GM23248 (cell line): ENCODE measurements around the gene ITGB4. TPM values are rescaled to one million over a fixed set of nuclear protein-coding genes. Genes with fewer than 3 reads are reported as not detected.

ENCODE experiments used
- DNase-seq: peaks from one replicate; pipeline ENCODE4 v3.0.0-alpha.2; 2015
- H2AFZ ChIP-seq: fragments of 200-600 bp; sonication (generic); 2 replicates; pipeline ENCODE4 v1.6.1; 2016; ENCODE audit warnings: antibody characterized with exemption
- H3F3A ChIP-seq: fragments of 200-600 bp; sonication (generic); 2 replicates; pipeline ENCODE4 v1.6.1; 2016; ENCODE audit warnings: mild to moderate bottlenecking, antibody characterized with exemption, mixed run types; ENCODE audit not compliant: insufficient read depth
- H3K27ac ChIP-seq: fragments of 200-600 bp; sonication (generic); 2 replicates; pipeline ENCODE4 v1.5.1; 2016; ENCODE audit warnings: mild to moderate bottlenecking
- H3K27me3 ChIP-seq: fragments of 200-600 bp; sonication (generic); replicated peaks from 2 replicates; pipeline ENCODE4 v1.6.1; 2016; ENCODE audit warnings: mild to moderate bottlenecking; ENCODE audit not compliant: insufficient read depth
- H3K36me3 ChIP-seq: fragments of 200-600 bp; sonication (generic); 2 replicates; pipeline ENCODE4 v1.6.1; 2016; ENCODE audit warnings: low read depth, mild to moderate bottlenecking
- H3K4me1 ChIP-seq: fragments of 200-600 bp; sonication (generic); 2 replicates; pipeline ENCODE4 v1.6.1; 2016; ENCODE audit warnings: mild to moderate bottlenecking; ENCODE audit not compliant: insufficient read depth
- H3K4me2 ChIP-seq: fragments of 200-600 bp; sonication (generic); one replicate; pipeline ENCODE4 v1.6.1; 2016; ENCODE audit warnings: mild to moderate bottlenecking; ENCODE audit not compliant: unreplicated experiment
- H3K4me3 ChIP-seq: fragments of 200-600 bp; sonication (generic); 2 replicates; pipeline ENCODE4 v1.5.1; 2016; ENCODE audit warnings: mild to moderate bottlenecking
- H3K79me2 ChIP-seq: fragments of 200-600 bp; sonication (generic); 2 replicates; pipeline ENCODE4 v1.6.1; 2016; ENCODE audit warnings: mild to moderate bottlenecking; ENCODE audit not compliant: insufficient read depth
- H3K9ac ChIP-seq: fragments of 200-600 bp; sonication (generic); 2 replicates; pipeline ENCODE4 v1.6.1; 2016; ENCODE audit warnings: mild to moderate bottlenecking
- H3K9me2 ChIP-seq: fragments of 200-600 bp; sonication (generic); 2 replicates; pipeline ENCODE4 v1.6.1; 2016; ENCODE audit warnings: mixed run types, mild to moderate bottlenecking, moderate library complexity; ENCODE audit not compliant: insufficient read depth
- H3K9me3 ChIP-seq: fragments of 200-600 bp; sonication (generic); one replicate; pipeline ENCODE4 v1.6.1; 2017; ENCODE audit warnings: low read depth
- H4K20me1 ChIP-seq: fragments of 200-600 bp; sonication (generic); 2 replicates; pipeline ENCODE4 v1.6.0; 2016; ENCODE audit not compliant: insufficient read depth
- EZH2 ChIP-seq: fragments of 200-600 bp; sonication (generic); IDR thresholded peaks from 2 replicates; pipeline ENCODE4 v1.6.1; 2018; ENCODE audit warnings: antibody characterized with exemption, mild to moderate bottlenecking; ENCODE audit not compliant: insufficient read depth, poor library complexity, severe bottlenecking
- EZH2phosphoT487 ChIP-seq: fragments of 200-600 bp; sonication (generic); IDR thresholded peaks from 2 replicates; pipeline ENCODE4 v1.6.1; 2018; ENCODE audit warnings: antibody characterized with exemption, moderate library complexity, mild to moderate bottlenecking, low read depth; ENCODE audit not compliant: insufficient read depth
- WGBS, 2 experiments: methylation state at CpG; one replicate each; pipeline ENCODE4 v1.1.6; 2015 to 2017; ENCODE audit warnings: low lambda C conversion rate in 2 of 2, low coverage in 1 of 2; ENCODE audit errors: missing lambda C conversion rate in 2 of 2; 5-methylcytosine and 5-hydroxymethylcytosine counted together
- in situ Hi-C: fragments of 300-500 bp; cut with MboI; formaldehyde crosslinking; loops from 2 replicates; pipeline ENCODE4 v1.15.0; 2020
- polyA plus RNA-seq: library from polyadenylated mRNA; unstranded; fragments of >200 nt; fragmentation: Nextera tagmentation; extraction: Ambion mirVana; gene quantifications from 2 replicates; pipeline ENCODE4 v1.2.1, GENCODE V29; 2016
- total RNA-seq: library from RNA; depleted of rRNA; stranded (reverse); fragments of >200 nt; shearing (Covaris generic); gene quantifications from 2 replicates; pipeline ENCODE4 v1.2.3, GENCODE V29; 2014

ITGB4 gene
- total and polyA plus RNA-seq, 2 experiments from 2014 or later = under 0.01 to 1.5 TPM

GRCh38 chr17:75771334-75772281 is 50.3 kb downstream of the ITGB4 start:
- H3K4me2 ChIP-seq = no peak overlapping the region
- H3K4me3 ChIP-seq = no peak overlapping the region
- in situ Hi-C loops = loop anchor here (10.0 kb wide), 1 partner anchor 223 kb away; no protein-coding TSS in a partner anchor
- H3F3A ChIP-seq = peaks cover 19% of the 10 kb centered on the region
- no peak for TF ChIP-seq EZH2phosphoT487
- TF ChIP-seq EZH2 = no peak
- no peak overlapping the region for H3K27ac ChIP-seq
- DNase-seq = no peak
- H3K9ac ChIP-seq = no peak overlapping the region
- H3K9me2 ChIP-seq = no peaks in the 10 kb centered on the region
- H3K36me3 ChIP-seq = peaks cover 5% of the 10 kb centered on the region; the same call in 1 of the 2 replicates
- 0 out of 2 replicates have a peak, but pooled peaks cover 2% of the 10 kb centered on the region for H3K4me1 ChIP-seq
- no peaks in the 10 kb centered on the region for H3K27me3 ChIP-seq
- 78 to 80% methylated on average over 17 of the region's 17 CpGs for WGBS, 2 experiments
- H3K9me3 ChIP-seq = no peaks in the 10 kb centered on the region
- no peak overlapping the region for H2AFZ ChIP-seq
- H3K79me2 ChIP-seq = no peaks in the 10 kb centered on the region
- H4K20me1 ChIP-seq = peaks cover 1% of the 10 kb centered on the region; the same call in 1 of the 2 replicates

GRCh38 chr17:75773121-75773807 is 52.0 kb downstream of the ITGB4 start:
- TF ChIP-seq EZH2 = no peak
- no peak for TF ChIP-seq EZH2phosphoT487
- H4K20me1 ChIP-seq = peaks cover 18% of the 10 kb centered on the region
- DNase-seq = no peak
- H3K27me3 ChIP-seq = no peaks in the 10 kb centered on the region
- H3K79me2 ChIP-seq = peaks cover 15% of the 10 kb centered on the region
- H3K4me1 ChIP-seq = peaks cover 13% of the 10 kb centered on the region; the same call in 1 of the 2 replicates
- H3K27ac ChIP-seq = no peak overlapping the region
- no peak overlapping the region for H2AFZ ChIP-seq
- WGBS, 2 experiments = 69 to 70% methylated on average over 12 of the region's 12 CpGs
- in situ Hi-C loops = loop anchor here (10.0 kb wide), 1 partner anchor 222 kb away; no protein-coding TSS in a partner anchor
- peaks cover 22% of the 10 kb centered on the region for H3K36me3 ChIP-seq
- no peaks in the 10 kb centered on the region for H3K9me2 ChIP-seq
- H3K4me3 ChIP-seq = no peak overlapping the region
- no peak overlapping the region for H3K9ac ChIP-seq
- no peak overlapping the region for H3K4me2 ChIP-seq
- peaks cover 36% of the 10 kb centered on the region for H3F3A ChIP-seq
- H3K9me3 ChIP-seq = no peaks in the 10 kb centered on the region

- no peaks in the 10 kb centered on the region for H3K9me2 ChIP-seq
- no peak overlapping the region for H3K27ac ChIP-seq
- no peak overlapping the region for H3K4me3 ChIP-seq
- DNase-seq = no peak
- no peaks in the 10 kb centered on the region for H3K9me3 ChIP-seq
- H3K4me1 ChIP-seq = peaks cover 13% of the 10 kb centered on the region; the same call in 1 of the 2 replicates
- no peak overlapping the region for H3K9ac ChIP-seq
- peaks cover 40% of the 10 kb centered on the region for H3F3A ChIP-seq
- H3K36me3 ChIP-seq = peaks cover 28% of the 10 kb centered on the region
- peaks cover 22% of the 10 kb centered on the region for H4K20me1 ChIP-seq
- in situ Hi-C loops = loop anchor here (10.0 kb wide), 1 partner anchor 221 kb away; no protein-coding TSS in a partner anchor
- TF ChIP-seq EZH2phosphoT487 = no peak
- no peak for TF ChIP-seq EZH2
- no peak overlapping the region for H2AFZ ChIP-seq
- no peaks in the 10 kb centered on the region for H3K27me3 ChIP-seq
- no peak overlapping the region for H3K4me2 ChIP-seq
- 82 to 83% methylated on average over 15 of the region's 15 CpGs for WGBS, 2 experiments
- H3K79me2 ChIP-seq = peaks cover 22% of the 10 kb centered on the region
Observed at GRCh38 chr17:75773808-75774470, 52.7 kb downstream of the ITGB4 start.
